Measurements from ENCODE around the gene IDH2. TPM values are rescaled to one million over a fixed set of nuclear protein-coding genes. Genes with fewer than 3 reads are reported as not detected.

The IDH2 gene
- total and polyA plus RNA-seq, 4 donors: 149 to 339 (median 298) TPM

- WGBS: 93% methylated on average over 6 of the region's 6 CpGs
- no peak overlapping the region for H3K27ac ChIP-seq (ENCODE audit: low read depth in 1 of 2, low read length in 2 of 2)
- no peak overlapping the region for H3K9ac ChIP-seq (ENCODE audit: low read depth in 1 of 2, low read length in 2 of 2)
- no peaks in the 10 kb centered on the region for H3K36me3 ChIP-seq (ENCODE audit: control insufficient read depth in 4 of 4, insufficient read depth in 3 of 4, low read depth in 1 of 4, low read length in 3 of 4)
- no peaks in the 10 kb centered on the region for H3K27me3 ChIP-seq (ENCODE audit: control insufficient read depth in 4 of 4, insufficient read depth in 4 of 4, low read length in 3 of 4)
- no peaks in the 10 kb centered on the region for H3K9me3 ChIP-seq (ENCODE audit: control insufficient read depth in 4 of 4, low read length in 3 of 4)
- peaks cover 2 to 5% (median 4%) of the 10 kb centered on the region in 4 donors for H3K4me1 ChIP-seq (ENCODE audit: control insufficient read depth in 4 of 4, insufficient read depth in 4 of 4, low read length in 3 of 4)
- no peak for DNase-seq (ENCODE audit: low spot score)
- H3K4me3 ChIP-seq (ENCODE audit: low read depth in 1 of 3, low read length in 3 of 3): no peak overlapping the region
- TF ChIP-seq HNF4G (IDR thresholded peaks at IDR 0.05): no peak
- no peak for TF ChIP-seq NR2F2 (IDR thresholded peaks at IDR 0.05)
- no peak for TF ChIP-seq ATF3 (IDR thresholded peaks at IDR 0.05)
- no peak for TF ChIP-seq REST (IDR thresholded peaks at IDR 0.05)
Observed at GRCh38 chr15:90121086-90121485, 18.8 kb upstream of the IDH2 start.

- H3K9me3 ChIP-seq (ENCODE audit: control insufficient read depth in 4 of 4, low read length in 3 of 4): peaks cover under 1 to 3% (median 2%) of the 10 kb centered on the region in 4 donors
- H3K4me1 ChIP-seq (ENCODE audit: control insufficient read depth in 4 of 4, insufficient read depth in 4 of 4, low read length in 3 of 4): peaks cover 0 to 2% (median under 1%) of the 10 kb centered on the region in 4 donors
- no peak for DNase-seq (ENCODE audit: low spot score)
- no peak overlapping the region for H3K4me3 ChIP-seq (ENCODE audit: low read depth in 1 of 3, low read length in 3 of 3)
- no peak overlapping the region for H3K27ac ChIP-seq (ENCODE audit: low read depth in 1 of 2, low read length in 2 of 2)
- no peak for TF ChIP-seq RXRA (IDR thresholded peaks at IDR 0.05)
- no peak for TF ChIP-seq FOXA2 (IDR thresholded peaks at IDR 0.05)
- TF ChIP-seq NR2F2 (IDR thresholded peaks at IDR 0.05): no peak
- no peak for TF ChIP-seq SP1 (IDR thresholded peaks at IDR 0.05)
- no peak for TF ChIP-seq RAD21 (IDR thresholded peaks at IDR 0.05)
- no peak for TF ChIP-seq GABPA (IDR thresholded peaks at IDR 0.05 in 1 of 2, conservative IDR thresholded peaks at IDR 0.05 in 1 of 2)
- no peak for TF ChIP-seq YY1 (IDR thresholded peaks at IDR 0.05)
- TF ChIP-seq FOXA1 (IDR thresholded peaks at IDR 0.05): no peak
- no peak for TF ChIP-seq HNF4G (IDR thresholded peaks at IDR 0.05)
- no peak for TF ChIP-seq REST (IDR thresholded peaks at IDR 0.05)
- TF ChIP-seq ATF3 (IDR thresholded peaks at IDR 0.05): no peak
- TF ChIP-seq HNF4A (conservative IDR thresholded peaks at IDR 0.05): no peak
- no peak for TF ChIP-seq CTCF (IDR thresholded peaks at IDR 0.05; ENCODE audit: low read depth, low read length, missing input control)
- H3K9ac ChIP-seq (ENCODE audit: low read depth in 1 of 2, low read length in 2 of 2): no peak overlapping the region
- H3K27me3 ChIP-seq (ENCODE audit: control insufficient read depth in 4 of 4, insufficient read depth in 4 of 4, low read length in 3 of 4): no peaks in the 10 kb centered on the region
- H3K36me3 ChIP-seq (ENCODE audit: control insufficient read depth in 4 of 4, insufficient read depth in 3 of 4, low read depth in 1 of 4, low read length in 3 of 4): no peaks in the 10 kb centered on the region
Observed at GRCh38 chr15:90119367-90119766, 17.1 kb upstream of the IDH2 start.

All from liver (tissue), 9 donors.